T-helper 1 cell treated with Interleukin-12 subunit alpha and Interleukin-12 subunit beta and Interleukin-4 antibody, amounts not matched to agents 30 ng/mL and 1 ng/mL, for 36 hours (primary cell): ENCODE data around the gene JPH4. TPM values are rescaled to one million over a fixed set of nuclear protein-coding genes. Genes with fewer than 3 reads are reported as not detected.
"Not testable (repeated sequence)": the region's sequence is repeated elsewhere in the genome, so short reads cannot be mapped to it uniquely, and the experiment has no call there.

Source experiments
- intact Hi-C: fragments of 100-400 bp; cut with micrococcal nuclease; formaldehyde crosslinking; loops from one replicate; pipeline ENCODE4 v1.15.1; 2024
- total RNA-seq: library from RNA; stranded (reverse); gene quantifications from 2 replicates; pipeline ENCODE4 v1.2.3, GENCODE V29; 2022

Gene JPH4
- 0.07 TPM in 1 of 2 replicates, not detected in the other for total RNA-seq

DNA sequence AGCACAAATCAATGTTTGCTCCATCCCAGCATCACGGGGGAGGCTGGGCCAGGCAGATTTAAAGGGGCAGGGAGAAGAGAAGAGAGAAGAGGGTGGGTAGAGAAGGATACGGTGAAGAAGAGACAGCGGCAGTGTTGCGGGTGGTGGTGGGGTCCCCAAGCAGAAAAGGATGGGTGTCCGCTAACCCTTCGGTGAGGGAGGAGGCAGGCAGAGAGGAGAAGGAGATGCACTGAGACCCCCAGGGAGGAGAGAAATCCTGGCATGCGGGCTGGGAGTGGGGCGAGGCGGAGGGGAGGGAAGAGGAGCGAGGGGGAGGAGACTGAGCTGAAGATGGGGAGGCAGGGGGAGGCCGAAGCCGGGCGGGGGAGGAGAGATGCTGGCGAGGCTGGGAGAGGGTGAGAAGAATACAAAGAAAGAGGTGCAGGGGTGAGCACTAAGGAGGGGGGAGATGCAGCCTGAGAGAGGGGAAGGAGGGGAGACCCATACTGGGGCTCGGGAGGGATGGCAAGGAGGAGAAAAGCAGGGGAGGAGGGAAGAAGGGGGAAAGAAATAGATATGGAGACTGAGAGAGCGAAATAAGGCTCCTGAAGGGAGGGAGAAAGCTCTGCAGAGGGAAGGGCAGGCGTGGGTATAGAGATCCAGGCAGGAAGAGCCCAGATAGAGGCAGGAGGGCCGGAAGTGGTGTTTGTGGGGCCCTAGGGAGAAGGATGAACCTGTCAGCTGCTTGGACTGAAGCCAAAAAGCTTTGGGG, at the start of gene JPH4:
Gene JPH4, minus strand, starts transcription at position 231 of the 751 bp plus-strand sequence. CDS start 1,337 bp downstream, outside the sequence.
- intact Hi-C loops = no loop called here

DNA sequence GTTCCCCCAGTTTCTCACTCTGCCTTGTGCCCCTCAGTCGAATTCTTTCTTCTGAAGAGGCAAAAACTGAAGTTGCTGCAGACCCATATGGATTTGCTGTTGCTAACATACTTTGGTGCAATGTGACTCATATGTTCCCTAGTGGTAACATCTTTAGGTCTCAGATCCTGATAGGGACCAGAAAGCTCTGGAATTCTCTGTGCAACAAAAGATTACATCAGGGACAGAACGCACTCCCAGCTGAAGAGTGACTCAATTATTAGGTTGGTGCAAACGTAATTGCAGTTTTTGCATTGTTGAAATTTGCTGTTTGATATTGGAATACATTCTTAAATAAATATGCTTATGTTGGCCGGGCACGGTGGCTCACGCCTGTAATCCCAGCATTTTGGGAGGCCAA, 49.4 kb upstream of the JPH4 start:
- intact Hi-C loops = no loop called here

DNA sequence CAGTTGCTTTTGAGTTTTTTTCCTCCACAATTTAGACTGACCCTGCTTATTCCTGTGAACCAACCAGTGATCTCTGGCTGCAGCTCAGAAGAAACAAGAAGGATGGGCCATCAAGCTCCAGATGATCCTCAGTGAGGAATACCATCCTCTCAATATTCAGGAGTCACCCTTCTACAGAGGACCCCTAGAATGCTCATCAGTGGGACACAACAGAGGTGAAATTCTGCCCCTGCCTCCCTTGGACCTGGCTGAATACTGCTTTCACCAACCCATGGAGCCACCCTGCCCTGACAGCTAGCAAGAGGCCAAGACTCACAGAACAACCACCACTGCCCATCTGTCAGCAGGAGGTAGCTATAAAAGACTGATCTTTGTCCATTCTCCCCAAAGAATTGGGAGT, 48.4 kb upstream of the JPH4 start:
- intact Hi-C loops = no loop called here

DNA sequence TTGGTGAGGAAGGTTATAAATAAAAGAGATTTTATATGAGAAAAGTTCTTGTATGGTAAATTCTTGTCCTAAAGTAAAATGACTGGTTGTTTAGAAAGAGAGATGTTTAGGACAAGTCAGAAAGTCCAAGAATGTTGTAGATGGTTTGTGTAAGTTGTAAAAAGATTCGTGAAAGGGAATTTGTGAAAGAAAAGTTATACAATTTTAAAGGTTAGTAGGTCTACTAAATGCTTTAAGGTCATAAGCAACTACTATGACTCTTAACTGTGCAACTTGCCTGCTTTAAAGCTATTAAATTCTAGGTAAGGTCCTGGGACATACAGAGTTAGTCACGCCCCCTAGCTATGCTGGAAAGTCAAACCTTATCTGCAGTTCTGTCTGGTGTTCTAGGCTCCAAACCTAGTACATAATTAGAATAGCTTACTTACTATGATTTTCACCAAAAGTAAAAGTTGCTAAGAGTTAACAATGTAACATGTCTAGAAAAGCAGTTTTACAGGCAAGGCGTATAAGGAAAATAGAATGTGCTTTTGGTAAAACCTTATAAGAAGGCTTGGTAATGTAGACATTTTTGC, 46.3 kb upstream of the JPH4 start:
- intact Hi-C loops = no loop called here

DNA sequence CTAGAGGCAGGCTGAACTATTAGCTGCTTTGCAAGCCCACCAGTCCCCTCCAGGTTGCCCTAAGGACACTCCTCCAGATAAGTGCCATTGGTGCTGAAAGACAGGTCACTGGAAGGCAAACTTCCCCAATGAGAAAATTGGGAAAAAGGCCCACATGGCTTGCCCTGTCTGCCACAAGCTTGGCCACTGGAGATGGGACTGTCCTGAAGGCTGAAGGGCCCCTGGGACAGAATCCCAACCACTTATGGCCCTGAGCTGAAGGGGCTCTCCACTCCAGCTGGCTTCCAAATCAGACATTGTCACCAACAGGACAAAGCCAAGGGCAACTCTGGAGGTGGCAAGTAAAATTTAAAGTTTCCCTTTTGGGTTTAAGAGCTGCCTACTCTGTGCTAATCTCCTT, 45.4 kb upstream of the JPH4 start:
- intact Hi-C loops = no loop called here

GRCh38 chr14:23622990-23623389, 44.4 kb upstream of the JPH4 start:
- intact Hi-C loops = no loop called here

GRCh38 chr14:23621932-23622730, 43.5 kb upstream of the JPH4 start:
- intact Hi-C loops = no loop called here

- intact Hi-C loops = no loop called here
Observed at GRCh38 chr14:23621204-23621931, 42.8 kb upstream of the JPH4 start.

GRCh38 chr14:23620177-23620702, 41.6 kb upstream of the JPH4 start:
- intact Hi-C loops = no loop called here

DNA sequence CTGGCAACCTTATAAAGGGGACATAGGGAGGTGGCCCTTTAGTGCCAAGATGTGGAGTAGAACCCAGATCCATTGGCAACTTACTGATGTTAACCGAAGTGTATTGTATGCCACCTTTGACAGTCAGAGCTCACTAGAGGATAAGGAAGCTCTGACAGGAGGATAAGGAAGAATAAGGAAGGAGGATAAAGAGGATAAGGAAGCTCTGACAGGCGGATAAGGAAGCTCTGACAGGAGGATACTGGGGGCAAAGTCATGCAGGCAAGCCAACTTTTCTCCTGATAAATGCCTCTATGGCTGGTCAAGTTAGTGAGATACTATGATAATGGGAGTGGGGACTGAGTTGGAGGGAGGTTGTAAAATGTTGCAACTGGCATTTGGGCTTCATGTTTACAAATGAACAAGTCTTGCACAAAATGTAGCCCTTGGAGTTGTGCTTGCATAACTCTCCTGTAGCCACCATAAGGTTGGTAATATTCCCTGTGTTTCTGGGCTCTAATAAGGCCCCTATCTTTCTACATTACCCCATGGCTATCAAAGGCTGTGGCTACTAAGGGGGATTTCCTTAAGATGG, 39.9 kb upstream of the JPH4 start:
- intact Hi-C loops = no loop called here

DNA sequence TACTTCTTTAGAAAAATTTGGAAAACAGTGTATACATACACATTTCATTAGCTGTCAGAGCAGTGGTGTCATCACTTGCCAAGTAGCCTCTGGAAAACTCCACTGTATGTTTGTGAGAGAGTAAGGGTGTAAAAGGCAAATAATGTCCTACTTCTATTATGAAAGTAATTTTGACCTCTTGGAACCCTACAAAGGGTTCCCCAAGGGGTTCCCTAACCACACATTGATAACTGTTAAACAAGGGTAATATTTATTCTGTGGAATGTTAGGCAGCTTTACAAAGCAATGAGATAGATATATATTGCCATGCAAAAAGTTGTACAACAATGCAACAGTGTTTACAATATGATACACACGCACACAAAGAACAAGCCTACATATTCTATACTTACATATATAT, 38.9 kb upstream of the JPH4 start:
- intact Hi-C loops = no loop called here

DNA sequence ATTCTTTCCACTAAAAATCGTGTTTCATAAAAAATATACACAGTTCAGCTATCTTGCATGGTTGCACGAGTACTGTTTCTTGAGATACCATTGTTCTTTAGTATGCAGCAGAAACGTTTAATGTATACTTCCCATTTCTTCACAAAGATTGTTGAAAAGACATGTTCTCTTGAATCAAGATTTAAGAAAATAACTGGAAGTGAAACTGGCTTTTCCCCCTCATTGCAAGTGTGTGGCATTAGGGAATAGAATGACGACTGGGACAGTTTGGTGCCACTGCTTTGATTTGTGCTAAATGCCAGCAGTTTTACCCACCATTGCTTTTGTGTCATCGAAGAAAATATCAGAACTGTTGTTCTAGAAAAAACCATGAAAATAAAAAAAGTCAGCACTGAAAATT, 37.3 kb upstream of the JPH4 start:
- intact Hi-C loops = no loop called here

DNA sequence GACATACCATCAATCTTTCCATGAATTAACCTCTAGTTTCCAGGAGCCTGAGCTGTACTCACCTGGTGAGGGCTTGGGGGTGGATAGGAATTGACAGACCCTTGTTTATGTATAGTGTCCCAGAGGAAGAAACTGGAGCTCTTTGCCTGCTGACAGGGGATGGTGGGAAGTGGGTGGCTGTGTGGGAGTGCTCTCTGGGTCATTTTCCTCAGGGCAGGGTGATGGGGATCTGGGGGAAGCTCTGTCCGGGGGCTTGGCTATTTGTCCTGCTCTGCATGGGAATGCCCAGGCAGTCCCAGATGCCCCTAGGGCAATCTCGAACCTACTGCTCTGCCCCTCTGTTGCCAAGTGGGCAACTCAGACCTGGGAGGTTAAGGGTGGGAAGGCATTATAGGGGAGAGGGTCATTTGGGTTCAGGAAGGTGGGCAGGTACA, 35.8 kb upstream of the JPH4 start:
- intact Hi-C loops = no loop called here

DNA sequence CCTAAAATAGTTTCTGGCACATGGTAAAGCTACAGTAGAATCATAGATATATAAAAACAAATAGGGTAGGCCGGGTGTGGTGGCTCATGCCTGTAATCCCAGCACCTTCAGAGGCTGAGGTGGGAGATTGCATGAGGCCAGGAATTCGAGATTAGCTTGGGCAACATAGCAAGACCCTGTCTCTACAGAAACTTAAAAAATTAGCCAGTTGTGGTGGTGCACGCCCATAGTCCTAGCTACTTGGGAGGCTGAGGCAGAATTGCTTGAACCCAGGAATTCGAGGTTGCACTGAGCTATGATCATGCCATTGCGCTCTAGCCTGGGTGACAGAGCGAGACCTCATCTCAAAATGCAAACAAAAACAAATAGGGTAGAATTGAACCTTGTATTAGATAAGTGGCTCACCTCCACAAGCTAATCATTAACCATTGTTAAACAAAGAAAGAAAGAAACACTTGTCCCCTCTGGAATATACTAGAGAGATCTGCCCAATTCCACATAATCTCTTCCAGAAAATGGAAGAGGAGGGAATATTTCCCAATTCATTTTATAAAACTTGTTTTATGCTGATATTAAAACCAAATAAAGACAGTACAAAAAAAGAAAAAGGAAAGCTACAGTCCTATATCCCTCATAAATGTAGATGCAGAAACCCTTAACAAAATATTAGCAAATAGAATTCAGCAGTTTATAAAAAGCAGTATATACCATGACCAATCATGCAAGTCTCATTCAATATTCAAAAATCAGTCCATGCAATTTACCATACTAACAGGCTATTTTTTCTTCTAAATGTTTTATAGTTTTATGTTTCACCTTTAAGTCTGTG, 34.9 kb upstream of the JPH4 start:
- intact Hi-C loops = no loop called here

DNA sequence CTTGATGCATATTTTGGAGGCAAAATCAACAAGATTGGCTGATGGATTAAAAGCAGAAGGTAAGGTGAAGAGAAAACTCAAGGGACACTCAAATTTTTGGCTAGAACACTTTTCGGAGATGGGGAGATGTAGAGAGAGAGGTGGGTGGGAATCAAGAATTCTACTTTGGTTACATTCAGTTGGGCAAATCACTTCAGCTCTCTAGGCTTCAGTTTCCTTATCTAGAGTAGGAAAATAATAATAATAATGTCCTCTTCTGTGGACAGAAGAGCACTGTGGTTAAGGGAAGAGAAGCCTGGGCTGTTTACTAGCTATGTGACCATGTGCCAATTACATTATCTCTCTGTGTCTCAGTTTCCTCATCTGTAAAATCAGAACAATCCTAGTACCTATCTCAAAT, 34.2 kb upstream of the JPH4 start:
- intact Hi-C loops = no loop called here

DNA sequence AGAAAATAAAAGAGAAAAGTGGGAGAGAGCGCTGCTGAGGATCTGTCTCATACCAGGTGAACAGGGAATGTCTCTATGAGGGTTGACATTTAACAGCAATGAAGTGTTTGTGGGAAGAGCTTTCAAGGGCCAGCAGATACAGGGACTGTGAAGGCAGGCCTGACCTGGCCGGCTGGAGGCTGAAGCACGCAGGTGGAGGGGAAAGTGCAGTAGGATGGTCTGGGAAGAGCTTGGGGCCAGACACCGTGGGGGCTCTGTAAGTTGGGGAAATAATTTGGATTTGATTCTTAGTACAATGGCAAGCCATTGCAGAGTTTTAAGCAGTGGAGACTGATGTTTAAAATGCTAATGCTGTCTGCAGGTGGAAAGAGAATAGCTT, 33.8 kb upstream of the JPH4 start:
- intact Hi-C loops = no loop called here

DNA sequence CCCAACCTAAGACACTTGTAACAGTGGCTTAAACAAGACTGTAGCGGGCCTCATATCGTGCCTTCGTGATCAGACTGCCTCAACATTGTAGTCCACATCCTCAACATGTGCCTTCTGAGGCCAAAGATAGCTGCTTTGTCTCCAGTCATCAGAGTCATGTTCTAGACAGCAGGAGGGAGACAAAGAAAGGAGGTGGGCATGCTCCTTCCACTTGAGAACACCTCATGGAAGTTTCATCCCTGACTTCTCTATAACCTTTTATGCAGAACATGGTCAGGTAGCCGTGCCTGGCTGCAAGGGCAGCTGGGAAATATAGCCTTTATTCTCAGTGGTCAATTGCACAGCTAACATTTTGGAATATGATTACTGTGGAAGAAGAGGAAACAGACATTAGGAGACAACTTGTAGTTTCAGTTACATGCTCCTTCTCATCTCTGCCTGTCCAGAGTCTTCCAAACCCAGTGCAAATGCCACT, 32.3 kb upstream of the JPH4 start:
- intact Hi-C loops = no loop called here

GRCh38 chr14:23610090-23610814, 31.7 kb upstream of the JPH4 start:
- intact Hi-C loops = no loop called here

DNA sequence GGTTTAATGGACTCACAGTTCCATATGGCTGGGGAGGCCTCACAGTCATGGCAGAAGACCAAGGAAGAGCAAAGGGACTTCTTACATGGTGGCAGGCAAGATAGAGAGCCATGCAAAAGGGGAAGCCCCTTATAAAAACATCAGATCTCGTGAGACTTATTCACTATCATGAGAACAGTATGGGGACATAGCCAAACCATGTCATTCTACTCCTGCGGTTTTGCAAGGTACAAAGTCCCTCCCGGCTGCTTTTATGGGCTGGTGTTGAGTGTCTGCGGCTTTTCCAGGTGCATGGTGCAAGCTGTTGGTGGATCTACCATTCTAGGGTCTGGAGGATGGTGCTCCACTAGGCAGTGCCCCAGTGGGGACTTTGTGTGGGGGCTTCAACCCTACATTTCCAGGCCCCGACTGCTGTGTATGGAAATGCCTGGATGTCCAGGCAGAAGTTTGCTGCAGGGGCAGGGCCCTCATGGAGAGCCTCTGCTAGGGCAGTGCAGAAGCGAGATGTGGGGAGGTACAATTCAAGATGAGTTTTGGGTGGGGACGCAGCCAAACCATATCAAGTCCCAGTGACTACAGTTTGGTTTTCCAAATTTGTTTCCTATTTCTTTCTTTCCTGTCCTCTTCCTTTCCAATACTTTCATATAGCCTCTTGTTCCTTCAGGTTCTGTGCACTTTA, 31.0 kb upstream of the JPH4 start:
- intact Hi-C loops = not testable (repeated sequence)
